GM12878 (cell line): Measurements from ENCODE around the gene ETV2. TPM values are rescaled to one million over a fixed set of nuclear protein-coding genes. Genes with fewer than 3 reads are reported as not detected.

ENCODE experiments used
- ATAC-seq: fragments of 200-7000 bp; cut with Tn5 transposase; 3 replicates; pipeline ENCODE4 v1.9.1; 2020; ENCODE audit warnings: mild to moderate bottlenecking, moderate library complexity
- BruUV-seq: library from RNA; stranded (reverse); fragments of 400-500 nt; replicated peaks from 2 replicates; lab custom pipeline; 2021; lab: Mats Ljungman, UMichigan
- CTCF ChIA-PET: fragments of 300-600 bp; sonication (Branson Sonifier 250); formaldehyde crosslinking; extraction: SDS; loops from one replicate; lab custom pipeline; 2021; ENCODE audit warnings: inconsistent platforms; lab: Yijun Ruan, JAX
- POLR2A ChIA-PET: fragments of 350-600 bp; formaldehyde crosslinking; extraction: SDS; loops from one replicate; lab custom pipeline; 2021; ENCODE audit warnings: inconsistent platforms; lab: Charles Lee
- RAD21 ChIA-PET: fragments of 300-600 bp; sonication (Branson Sonifier 250); formaldehyde crosslinking; loops from one replicate; lab custom pipeline; 2023; ENCODE audit warnings: antibody characterized with exemption; ENCODE audit not compliant: unreplicated experiment; lab: Charles Lee
- SMC1A ChIA-PET: fragments of 300-600 bp; sonication (Branson Sonifier 250); formaldehyde crosslinking; loops from one replicate; lab custom pipeline; 2023; ENCODE audit not compliant: unreplicated experiment, uncharacterized antibody; lab: Charles Lee
- DNase-seq: peaks from one replicate; pipeline ENCODE4 v3.0.0-alpha.2; 2011; ENCODE audit warnings: low read depth, low spot score
- FAIRE-seq: peaks from 3 replicates; lab custom pipeline; 2011; peaks lifted over from hg19 to GRCh38; lab: Jason Lieb, UNC
- H2AFZ ChIP-seq: 2 replicates; pipeline ENCODE4 v1.6.0; 2011; ENCODE audit warnings: low read depth, low read length, control low read depth; ENCODE audit not compliant: control insufficient read depth
- H3K27ac ChIP-seq: 2 replicates; pipeline ENCODE4 v1.5.1; 2011; ENCODE audit warnings: control low read depth; ENCODE audit not compliant: control insufficient read depth, insufficient read depth
- H3K27me3 ChIP-seq, 2 experiments: replicated peaks in 1 of 2; 2 replicates each; pipeline versions ENCODE4 v1.6.0 to v1.6.1; 2011; ENCODE audit warnings: low read length in 1 of 2; ENCODE audit not compliant: control insufficient read depth in 2 of 2, insufficient read depth in 2 of 2
- H3K36me3 ChIP-seq, 2 experiments: 2 replicates each; pipeline ENCODE4 v1.5.1; 2011; ENCODE audit warnings: low read length in 1 of 2; ENCODE audit not compliant: control insufficient read depth in 2 of 2, insufficient read depth in 2 of 2
- H3K4me1 ChIP-seq: 2 replicates; pipeline ENCODE4 v1.6.1; 2011; ENCODE audit warnings: mild to moderate bottlenecking, low read length, moderate library complexity, mixed read lengths; ENCODE audit not compliant: control insufficient read depth, insufficient read depth
- H3K4me2 ChIP-seq: 2 replicates; pipeline ENCODE4 v1.6.0; 2011; ENCODE audit warnings: control low read depth; ENCODE audit not compliant: control insufficient read depth, insufficient read depth
- H3K4me3 ChIP-seq: fragments of 200-600 bp; sonication (generic); 2 replicates; pipeline ENCODE4 v1.5.1; 2016
- H3K79me2 ChIP-seq: 2 replicates; pipeline ENCODE4 v1.6.0; 2011; ENCODE audit warnings: low read length; ENCODE audit not compliant: control insufficient read depth, insufficient read depth
- H3K9ac ChIP-seq: 2 replicates; pipeline ENCODE4 v1.8.0; 2011; ENCODE audit warnings: low read length, control low read depth, mixed read lengths; ENCODE audit not compliant: control insufficient read depth, insufficient read depth
- H3K9me3 ChIP-seq: replicated peaks from 3 replicates; pipeline ENCODE4 v1.5.1; 2011; ENCODE audit warnings: mild to moderate bottlenecking, low read length; ENCODE audit not compliant: control insufficient read depth, insufficient read depth
- H4K20me1 ChIP-seq: 2 replicates; pipeline ENCODE4 v1.6.0; 2011; ENCODE audit not compliant: control insufficient read depth, insufficient read depth
- ATF3 ChIP-seq: IDR thresholded peaks from 2 replicates; pipeline ENCODE4 v1.6.1; 2011; ENCODE audit warnings: low read depth, mild to moderate bottlenecking, low read length, moderate library complexity, borderline replicate concordance; ENCODE audit errors: extremely low read depth
- CREM ChIP-seq: IDR thresholded peaks from 2 replicates; pipeline ENCODE4 v1.6.1; 2014; ENCODE audit warnings: antibody characterized with exemption, low read depth
- ELK1 ChIP-seq: IDR thresholded peaks from 2 replicates; pipeline ENCODE4 v1.6.1; 2012; ENCODE audit warnings: low read depth, low read length, improper control_type of control experiment
- EP300 ChIP-seq, 2 experiments: fragments of 150-350 bp in 1 of 2; IDR thresholded peaks; 2 replicates each; pipeline ENCODE4 v1.6.1; 2011 to 2012; ENCODE audit warnings: low read depth in 2 of 2, low read length in 2 of 2, borderline replicate concordance in 1 of 2, improper control_type of control experiment in 1 of 2, inconsistent platforms in 1 of 2; ENCODE audit not compliant: control insufficient read depth in 1 of 2
- HCFC1 ChIP-seq: fragments of 150-350 bp; IDR thresholded peaks from 2 replicates; pipeline ENCODE4 v1.6.1; 2014; ENCODE audit warnings: low read length
- JUNB ChIP-seq: IDR thresholded peaks from 2 replicates; pipeline ENCODE4 v1.6.1; 2016; ENCODE audit warnings: antibody characterized with exemption, mild to moderate bottlenecking
- KAT2A ChIP-seq: conservative IDR thresholded peaks from 2 replicates; pipeline ENCODE4 v1.6.1; 2011; ENCODE audit warnings: low read depth, low read length; ENCODE audit not compliant: control insufficient read depth
- NFYA ChIP-seq: IDR thresholded peaks from 2 replicates; pipeline ENCODE4 v1.6.1; 2011; ENCODE audit warnings: low read depth, mild to moderate bottlenecking, low read length, improper control_type of control experiment, borderline replicate concordance
- POLR2AphosphoS2 ChIP-seq: IDR thresholded peaks from 2 replicates; pipeline ENCODE4 v1.6.1; 2011; ENCODE audit warnings: low read depth, mild to moderate bottlenecking, low read length, improper control_type of control experiment, moderate library complexity
- POLR2AphosphoS5 ChIP-seq: IDR thresholded peaks from 2 replicates; pipeline ENCODE4 v1.6.1; 2011; ENCODE audit warnings: mild to moderate bottlenecking, low read length, inconsistent platforms
- STAT3 ChIP-seq: IDR thresholded peaks from 2 replicates; pipeline ENCODE4 v1.6.1; 2011; ENCODE audit warnings: low read depth, low read length, improper control_type of control experiment
- SUPT20H ChIP-seq: IDR thresholded peaks from 2 replicates; pipeline ENCODE4 v1.6.1; 2011; ENCODE audit warnings: low read depth, mild to moderate bottlenecking, low read length, moderate library complexity, borderline replicate concordance; ENCODE audit not compliant: control insufficient read depth
- SUZ12 ChIP-seq: fragments of 200-600 bp; sonication (generic); IDR thresholded peaks from one replicate; pipeline ENCODE4 v1.6.1; 2018; ENCODE audit warnings: antibody characterized with exemption, mild to moderate bottlenecking; ENCODE audit not compliant: unreplicated experiment
- TCF12 ChIP-seq: IDR thresholded peaks from 2 replicates; pipeline ENCODE4 v1.6.1; 2011; ENCODE audit warnings: low read depth, mild to moderate bottlenecking, low read length
- YY1 ChIP-seq: IDR thresholded peaks from 2 replicates; pipeline ENCODE4 v1.6.1; 2011; ENCODE audit warnings: low read depth, mild to moderate bottlenecking, low read length
- ZBTB33 ChIP-seq: fragments of 450-650 bp; IDR thresholded peaks from 2 replicates; pipeline ENCODE4 v1.6.1; 2017; ENCODE audit warnings: mild to moderate bottlenecking
- WGBS: methylation state at CpG from one replicate; pipeline ENCODE4 v1.1.6; 2016; ENCODE audit warnings: low lambda C conversion rate; ENCODE audit not compliant: insufficient replicate concordance, insufficient coverage; ENCODE audit errors: missing lambda C conversion rate; 5-methylcytosine and 5-hydroxymethylcytosine counted together
- in situ Hi-C: fragments of 300-500 bp; cut with MboI; formaldehyde crosslinking; loops from 9 replicates; pipeline ENCODE4 v1.14.3; 2018; ENCODE audit warnings: mixed read lengths
- intact Hi-C: fragments of 100-400 bp; cut with micrococcal nuclease; formaldehyde crosslinking; loops from one replicate; pipeline ENCODE4 v1.14.2; 2022; ENCODE audit not compliant: unreplicated experiment
- polyA plus RNA-seq, 11 experiments: library from polyadenylated mRNA; depleted of rRNA in 4 of 11; unstranded in 6 of 11; stranded (reverse) in 5 of 11; fragments of >200 nt; fragmentation: Nextera tagmentation in 4 of 11; fragmentation: Illumina TruSeq in 1 of 11; extraction: Ambion mirVana in 4 of 11; extraction: Trizol in 1 of 11; gene quantifications; 1 replicate in 1 of 11; 2 replicates in 10 of 11; pipeline versions ENCODE4 v1.2.1 to v1.2.3, GENCODE V29; 2011 to 2016; ENCODE audit warnings: inconsistent platforms in 2 of 11, missing spikeins in 2 of 11, low read depth in 1 of 11
- total RNA-seq, 4 experiments: library from RNA; depleted of rRNA in 3 of 4; stranded (reverse); fragments of >200 nt in 3 of 4; fragmentation: Illumina TruSeq in 1 of 4; extraction: Trizol in 1 of 4; gene quantifications; 2 replicates each; pipeline versions ENCODE4 v1.2.1 to v1.2.3, GENCODE V29; 2013 to 2021

The ETV2 gene
- total and polyA plus RNA-seq, 10 of the 15 experiments (the other 5 are each of a cell fraction or from before 2014, with no cell fraction given) = 0.10 to 1.4 (median 0.54) TPM; not detected in 1

- TF ChIP-seq SUPT20H (no peak), CREM (no peak), TCF12 (no peak), EP300 (IDR thresholded peaks at IDR 0.05; ENCODE audit: borderline replicate concordance in 1 of 2, control insufficient read depth in 1 of 2, low read depth in 2 of 2, low read length in 2 of 2) (no peak), KAT2A (no peak), POLR2AphosphoS5 (no peak), HCFC1 (no peak), ATF3 (no peak), POLR2AphosphoS2 (no peak)
Observed at GRCh38 chr19:35621708-35622107, 19.8 kb upstream of the ETV2 start (continued).

GRCh38 chr19:35622750-35623149 is 18.8 kb upstream of the ETV2 start:
- DNase-seq = no peak
- no peaks in the 10 kb centered on the region for H4K20me1 ChIP-seq
- H3K36me3 ChIP-seq = no peaks in the 10 kb centered on the region; a peak in 1 of 4 replicates
- ChIA-PET SMC1A (no interaction called here), RAD21 (no interaction called here), CTCF (no interaction called here), POLR2A (interaction anchor here (0.8 kb wide), 1 partner anchor 10 kb away, joined by 3 read pairs; the partner anchor contains the start of gene HAUS5)
- H3K9ac ChIP-seq = no peak overlapping the region
- WGBS = 91% methylated on average over 13 of the region's 13 CpGs
- FAIRE-seq = no peak
- H3K27me3 ChIP-seq = no peaks in the 10 kb centered on the region
- no peak for ATAC-seq
- H3K9me3 ChIP-seq = no peaks in the 10 kb centered on the region
- no peaks in the 10 kb centered on the region for H3K4me1 ChIP-seq
- H3K27ac ChIP-seq = no peak overlapping the region
- intact Hi-C loops = no loop called here
- no TSS peak for BruUV-seq
- no peak overlapping the region for H2AFZ ChIP-seq
- TF ChIP-seq STAT3 = no peak
- TF ChIP-seq ZBTB33 = no peak
- TF ChIP-seq ELK1 = no peak
- no peak for TF ChIP-seq NFYA
- no peak for TF ChIP-seq YY1
- TF ChIP-seq JUNB = no peak
- no peak for TF ChIP-seq SUZ12
- no peak overlapping the region for H3K4me2 ChIP-seq
- in situ Hi-C loops = no loop called here
- no peak overlapping the region for H3K4me3 ChIP-seq
- H3K79me2 ChIP-seq = no peaks in the 10 kb centered on the region
